ENCODE data around the gene CAB39L. TPM values are rescaled to one million over a fixed set of nuclear protein-coding genes. Genes with fewer than 3 reads are reported as not detected.

The CAB39L gene
- total RNA-seq, 1 experiment from 2014 or later = 6.6 TPM

DNA sequence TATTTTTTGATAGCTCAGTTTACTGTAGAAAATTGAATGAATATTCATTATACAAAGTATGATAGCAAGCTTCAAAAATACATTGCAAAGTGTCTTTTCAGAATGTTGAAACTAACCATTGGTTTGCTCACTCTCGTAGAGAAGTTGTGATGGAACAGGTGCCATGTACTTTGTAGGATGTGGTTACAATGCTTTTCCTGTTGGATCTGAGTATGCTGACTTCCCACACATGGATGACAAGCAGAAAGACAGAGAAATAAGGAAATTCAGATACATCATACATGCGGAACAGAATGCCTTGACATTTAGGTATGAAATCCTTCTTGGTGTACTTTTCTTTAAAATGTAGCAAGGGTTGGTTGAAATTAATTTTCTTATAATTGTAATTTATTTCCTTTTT, 165.7 kb downstream of the CAB39L start:
- POLR2A ChIA-PET = no interaction called here
- ATAC-seq (no peak), DNase-seq (ENCODE audit: low read depth, low spot score) (no peak)
- Histone ChIP-seq H3K36me3 (ENCODE audit: control insufficient read depth, insufficient read depth, low read length) (no peaks in the 10 kb centered on the region), H3K9me3 (ENCODE audit: control insufficient read depth, insufficient read depth, low read depth, low read length) (no peaks in the 10 kb centered on the region), H3K4me3 (ENCODE audit: low read depth in 2 of 2, low read length in 2 of 2) (no peak overlapping the region), H3K27me3 (ENCODE audit: control insufficient read depth, insufficient read depth, low read length) (no peaks in the 10 kb centered on the region), H3K27ac (ENCODE audit: low read length) (no peak overlapping the region), H3K4me1 (ENCODE audit: control insufficient read depth, insufficient read depth, low read length) (no peaks in the 10 kb centered on the region)
- CTCF ChIA-PET = no interaction called here
- intact Hi-C loops (cut with micrococcal nuclease; ENCODE audit: unreplicated experiment) = no loop called here
- BruUV-seq (replicated peaks) = no TSS peak
- in situ Hi-C loops (cut with HindIII; ENCODE audit: low pct_unique_long_range_greater_than_20kb, low sequenced_read_pairs) = no loop called here
- TF ChIP-seq TCF7L2 (IDR thresholded peaks at IDR 0.05; ENCODE audit: low read depth, low read length) (no peak), POLR2AphosphoS5 (IDR thresholded peaks at IDR 0.05; ENCODE audit: low read depth, low read length) (no peak), REST (IDR thresholded peaks at IDR 0.05; ENCODE audit: insufficient read depth in 1 of 2, low read depth in 2 of 2, low read length in 1 of 2) (no peak), SIN3A (IDR thresholded peaks at IDR 0.05; ENCODE audit: borderline replicate concordance, insufficient read depth, low read depth, low read length) (no peak)
- TF ChIP-seq, protein P1, sequence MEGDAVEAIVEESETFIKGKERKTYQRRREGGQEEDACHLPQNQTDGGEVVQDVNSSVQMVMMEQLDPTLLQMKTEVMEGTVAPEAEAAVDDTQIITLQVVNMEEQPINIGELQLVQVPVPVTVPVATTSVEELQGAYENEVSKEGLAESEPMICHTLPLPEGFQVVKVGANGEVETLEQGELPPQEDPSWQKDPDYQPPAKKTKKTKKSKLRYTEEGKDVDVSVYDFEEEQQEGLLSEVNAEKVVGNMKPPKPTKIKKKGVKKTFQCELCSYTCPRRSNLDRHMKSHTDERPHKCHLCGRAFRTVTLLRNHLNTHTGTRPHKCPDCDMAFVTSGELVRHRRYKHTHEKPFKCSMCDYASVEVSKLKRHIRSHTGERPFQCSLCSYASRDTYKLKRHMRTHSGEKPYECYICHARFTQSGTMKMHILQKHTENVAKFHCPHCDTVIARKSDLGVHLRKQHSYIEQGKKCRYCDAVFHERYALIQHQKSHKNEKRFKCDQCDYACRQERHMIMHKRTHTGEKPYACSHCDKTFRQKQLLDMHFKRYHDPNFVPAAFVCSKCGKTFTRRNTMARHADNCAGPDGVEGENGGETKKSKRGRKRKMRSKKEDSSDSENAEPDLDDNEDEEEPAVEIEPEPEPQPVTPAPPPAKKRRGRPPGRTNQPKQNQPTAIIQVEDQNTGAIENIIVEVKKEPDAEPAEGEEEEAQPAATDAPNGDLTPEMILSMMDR (IDR thresholded peaks at IDR 0.05) = no peak

- no peaks in the 10 kb centered on the region for H3K4me1 ChIP-seq (ENCODE audit: control insufficient read depth, insufficient read depth, low read length)
- ChIA-PET POLR2A (no interaction called here), CTCF (interaction anchor here (0.7 kb wide), 2 partner anchors 9 to 68 kb away, joined by 6 to 7 read pairs; no protein-coding TSS in a partner anchor)
- H3K4me3 ChIP-seq (ENCODE audit: low read depth in 2 of 2, low read length in 2 of 2) = no peak overlapping the region
- intact Hi-C loops (cut with micrococcal nuclease; ENCODE audit: unreplicated experiment) (no loop called here), in situ Hi-C loops (cut with HindIII; ENCODE audit: low pct_unique_long_range_greater_than_20kb, low sequenced_read_pairs) (no loop called here)
- DNase-seq (ENCODE audit: low read depth, low spot score) (no peak), ATAC-seq (no peak)
- no TSS peak for BruUV-seq (replicated peaks)
- no peaks in the 10 kb centered on the region for H3K27me3 ChIP-seq (ENCODE audit: control insufficient read depth, insufficient read depth, low read length)
- TF ChIP-seq, protein P1 (IDR thresholded peaks at IDR 0.05) = no peak
- TF ChIP-seq POLR2AphosphoS5 (IDR thresholded peaks at IDR 0.05; ENCODE audit: low read depth, low read length) = no peak
- TF ChIP-seq REST (IDR thresholded peaks at IDR 0.05; ENCODE audit: insufficient read depth in 1 of 2, low read depth in 2 of 2, low read length in 1 of 2) = no peak
- TF ChIP-seq TCF7L2 (IDR thresholded peaks at IDR 0.05; ENCODE audit: low read depth, low read length) = no peak
- H3K36me3 ChIP-seq (ENCODE audit: control insufficient read depth, insufficient read depth, low read length) = no peaks in the 10 kb centered on the region
- H3K27ac ChIP-seq (ENCODE audit: low read length) = no peak overlapping the region
- H3K9me3 ChIP-seq (ENCODE audit: control insufficient read depth, insufficient read depth, low read depth, low read length) = no peaks in the 10 kb centered on the region
Measured at GRCh38 chr13:49272296-49272695, 171.6 kb downstream of the CAB39L start.

All from Panc1 (cell line).